ENCODE results near the gene P2RY14.
"Not testable (repeated sequence)": the region's sequence is repeated elsewhere in the genome, so short reads cannot be mapped to it uniquely, and the experiment has no call there.

Gene P2RY14

DNA sequence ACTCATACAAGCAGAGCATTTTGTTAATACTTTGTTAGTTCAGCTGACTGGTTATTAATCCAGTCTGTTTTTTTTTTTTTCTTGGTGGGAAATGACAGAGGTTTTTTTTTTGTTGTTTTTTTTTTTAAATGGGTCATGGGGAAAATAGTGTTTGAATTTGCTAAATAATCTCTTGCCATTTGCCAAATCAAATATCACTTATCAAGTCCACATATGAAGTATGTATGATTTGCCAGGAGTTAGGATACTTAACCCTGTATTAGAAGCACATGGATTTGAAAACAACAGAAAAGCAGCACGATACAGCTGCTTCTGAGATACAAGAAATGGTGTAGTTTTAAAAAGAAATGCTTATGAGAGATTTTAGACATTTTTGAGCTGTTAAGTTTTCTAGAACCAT, 21.6 kb downstream of the P2RY14 start:
- DNase-seq: no peak

DNA sequence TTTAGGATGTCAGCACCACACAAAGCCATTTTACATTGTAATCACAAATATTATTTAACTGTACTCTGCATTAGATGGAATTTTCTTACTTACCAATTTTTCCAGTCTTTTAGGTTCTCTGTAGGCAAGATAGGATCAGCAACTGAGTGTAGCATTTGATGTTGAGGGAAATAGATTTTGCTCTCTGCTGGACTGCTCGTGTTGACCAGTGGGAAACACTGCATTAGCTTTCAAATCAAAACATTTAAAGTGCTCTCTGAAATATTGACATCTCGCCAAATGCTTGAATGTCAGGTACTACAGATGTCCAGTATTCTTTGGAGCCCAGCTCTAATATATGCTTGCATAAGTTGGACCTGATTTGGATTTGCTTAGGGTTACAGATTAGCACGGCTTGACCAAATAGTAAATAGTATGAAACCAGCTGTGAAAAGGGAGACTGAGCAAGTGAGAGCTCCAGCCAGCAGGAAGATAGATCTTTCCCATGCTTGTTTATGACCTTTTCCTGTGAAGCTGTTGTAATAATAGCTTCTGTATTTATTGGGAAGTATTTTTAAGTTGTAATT, 29.5 kb downstream of the P2RY14 start:
- DNase-seq: no peak

DNA sequence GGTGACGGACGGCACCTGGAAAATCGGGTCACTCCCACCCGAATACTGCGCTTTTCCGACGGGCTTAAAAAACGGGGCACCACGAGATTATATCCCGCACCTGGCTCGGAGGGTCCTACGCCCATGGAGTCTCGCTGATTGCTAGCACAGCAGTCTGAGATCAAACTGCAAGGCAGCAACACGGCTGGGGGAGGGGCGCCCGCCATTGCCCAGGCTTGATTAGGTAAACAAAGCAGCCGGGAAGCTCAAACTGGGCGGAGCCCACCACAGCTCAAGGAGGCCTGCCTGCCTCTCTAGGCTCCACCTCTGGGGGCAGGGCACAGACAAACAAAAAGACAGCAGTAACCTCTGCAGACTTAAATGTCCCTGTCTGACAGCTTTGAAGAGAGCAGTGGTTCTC, 36.3 kb downstream of the P2RY14 start:
- not testable (repeated sequence) for DNase-seq

DNA sequence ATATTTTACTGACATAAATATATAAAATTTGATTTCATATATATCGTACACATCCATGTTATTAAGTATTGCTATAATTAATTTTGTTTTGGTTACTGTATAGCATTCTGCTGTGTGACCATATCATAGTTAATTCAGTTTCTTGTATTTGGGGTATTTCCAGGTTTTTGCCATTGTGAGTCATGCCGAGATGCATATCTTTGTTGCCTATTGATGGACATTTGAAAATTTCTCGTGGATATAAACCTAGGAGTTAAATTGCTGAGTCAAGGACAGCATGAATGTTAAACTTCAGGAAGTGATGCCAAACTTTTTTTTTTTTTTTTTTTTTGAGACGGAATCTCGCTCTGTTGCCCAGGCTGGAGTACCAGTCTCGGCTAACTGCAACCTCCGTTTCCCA, 41.6 kb downstream of the P2RY14 start:
- no peak for DNase-seq

DNA sequence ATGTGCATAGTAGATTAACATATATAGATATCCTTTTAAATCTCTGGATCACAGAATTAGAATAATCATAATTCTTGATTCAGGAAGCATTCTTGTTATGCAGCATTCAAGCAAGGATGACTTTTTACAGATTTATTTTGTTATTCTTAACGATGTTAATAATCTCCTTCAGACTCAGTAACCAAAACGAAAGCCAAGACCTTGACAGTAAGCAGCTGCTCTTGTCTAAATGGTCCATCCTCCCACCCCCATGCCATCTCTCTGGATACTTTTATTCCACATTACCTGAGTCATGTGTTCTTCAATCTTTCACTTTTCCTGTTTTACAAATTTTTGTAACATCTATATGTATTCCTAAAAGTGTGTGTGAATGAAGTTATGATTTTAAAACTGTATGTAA, 42.0 kb downstream of the P2RY14 start:
- no peak for DNase-seq

DNA sequence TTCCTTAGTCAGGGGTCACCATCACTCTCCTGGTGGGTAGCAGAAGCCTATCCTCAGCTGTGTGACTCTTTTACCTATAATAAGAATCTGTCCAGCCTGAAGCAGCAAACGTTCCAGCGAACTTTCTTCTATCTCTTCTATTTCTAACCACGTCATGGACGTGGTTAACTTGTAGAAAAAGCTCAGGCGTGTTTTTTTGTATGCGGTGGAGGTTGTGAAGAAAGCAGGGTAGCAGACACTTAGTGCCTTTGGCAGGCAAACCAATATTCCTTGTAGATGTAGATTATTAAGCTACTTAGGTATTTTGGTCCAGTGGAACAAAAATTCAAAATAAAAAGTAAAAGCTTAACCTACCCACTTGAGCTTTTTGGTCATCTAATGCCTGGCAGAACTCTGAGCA, 43.5 kb downstream of the P2RY14 start:
- DNase-seq: no peak

DNA sequence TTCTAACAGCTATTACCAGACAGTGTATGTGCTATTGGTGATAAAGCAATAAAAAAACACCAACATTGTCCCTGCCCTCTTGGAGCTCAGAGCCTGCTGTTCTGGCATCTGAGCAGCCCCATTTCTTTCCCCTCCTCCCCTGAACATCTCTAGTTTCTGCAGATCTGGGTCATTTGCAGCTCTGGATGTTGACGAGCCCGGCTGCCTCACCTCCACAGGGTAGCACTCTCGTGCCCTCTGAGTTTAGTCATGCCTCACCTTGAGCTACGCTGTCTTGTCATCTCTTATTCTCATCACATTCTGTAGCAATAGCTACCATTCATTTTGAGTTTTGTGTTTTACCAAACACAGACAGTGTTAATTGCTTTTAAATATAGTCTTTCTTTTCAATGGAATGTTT, 45.4 kb downstream of the P2RY14 start:
- DNase-seq: no peak

- not testable (repeated sequence) for DNase-seq
These were observed 45.9 kb downstream of the P2RY14 start for GRCh38 chr3:151232403-151232802.

GRCh38 chr3:151230646-151231045, 47.7 kb downstream of the P2RY14 start:
- no peak for DNase-seq

- no peak for DNase-seq
These were observed 49.7 kb downstream of the P2RY14 start for GRCh38 chr3:151228666-151229040.

DNA sequence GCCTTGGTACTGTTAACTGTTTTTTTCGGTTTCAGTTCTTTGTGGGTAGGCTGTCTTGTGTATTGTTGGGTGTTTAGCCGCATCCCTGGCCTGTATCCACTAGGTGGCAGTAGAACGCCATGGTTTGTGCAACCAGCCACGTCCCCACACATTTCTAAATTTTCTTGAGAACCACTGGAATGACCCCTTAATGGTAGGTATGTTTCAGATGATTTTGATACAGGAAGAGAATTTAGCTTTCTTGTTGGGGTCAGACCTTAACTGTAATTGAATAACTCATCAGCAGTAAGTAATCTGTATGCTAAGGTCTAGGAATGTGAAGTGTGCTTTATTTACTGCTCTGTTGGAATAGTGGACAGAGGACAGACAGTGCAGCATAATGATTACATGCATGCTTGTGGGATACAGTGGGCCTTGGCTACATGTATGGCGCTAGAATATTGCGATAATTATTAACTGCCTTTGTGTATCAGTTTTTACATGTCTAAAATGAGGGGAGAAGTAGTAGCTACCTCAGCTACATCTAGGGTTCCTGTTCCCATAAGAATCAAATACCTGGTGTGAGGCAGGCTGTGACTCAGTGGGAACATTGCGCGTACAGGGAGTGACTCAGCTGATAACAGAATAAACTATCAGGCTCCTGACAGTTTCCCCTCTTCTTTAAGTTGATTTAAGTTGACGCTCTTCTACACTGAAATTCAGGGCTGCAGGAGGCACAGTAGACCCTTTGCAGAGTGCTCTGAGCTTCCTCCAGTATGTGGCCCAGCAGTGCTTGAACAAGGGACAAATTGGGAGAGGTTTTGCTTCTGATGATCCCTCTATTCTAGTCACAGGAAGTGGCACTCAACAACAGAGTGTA, 50.3 kb downstream of the P2RY14 start:
- peak; percentile 81 for DNase-seq

DNA sequence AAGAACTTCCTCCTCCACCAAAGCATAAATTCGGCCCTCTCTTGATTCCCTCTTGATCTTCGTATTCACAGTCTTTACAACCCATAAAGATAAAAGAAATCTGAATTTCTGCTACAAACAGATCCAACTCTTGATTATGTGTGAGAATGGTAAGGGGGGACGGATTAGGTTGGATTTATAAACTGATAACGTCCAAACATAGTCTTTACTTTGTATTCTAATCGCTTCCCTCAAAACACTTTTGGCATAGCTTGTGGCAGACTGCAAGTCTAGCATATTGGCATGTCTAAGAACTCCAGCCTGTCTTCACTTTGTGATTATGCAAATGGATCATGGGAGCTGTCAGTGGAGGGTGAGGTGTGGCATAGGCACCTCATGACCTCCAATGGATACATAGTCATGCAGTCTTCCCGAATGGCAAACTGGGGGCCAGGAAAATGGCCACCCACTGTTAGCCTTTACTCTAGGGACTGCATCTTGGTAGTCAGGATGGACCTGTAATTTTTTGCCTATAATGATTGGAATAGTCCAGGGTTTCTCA, 51.0 kb downstream of the P2RY14 start:
- no peak for DNase-seq

DNA sequence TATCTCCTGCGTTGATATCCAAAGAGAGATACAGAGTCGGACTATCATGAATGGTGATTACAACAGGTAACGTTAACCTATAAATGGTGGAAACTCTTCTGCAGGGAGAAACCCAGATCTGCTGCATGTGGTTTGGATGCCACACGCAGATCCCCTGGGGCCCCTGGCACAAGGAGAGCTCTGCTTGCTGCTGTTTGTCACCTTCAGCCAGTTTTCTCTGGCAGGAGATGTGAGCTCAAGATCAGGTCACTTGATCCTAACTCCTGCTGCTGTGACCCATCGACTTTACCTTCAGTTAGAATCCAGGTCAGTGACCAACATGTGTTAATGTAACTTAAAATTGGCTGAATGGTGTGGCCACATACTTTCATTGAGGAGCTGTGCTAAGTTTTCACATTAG, 51.5 kb downstream of the P2RY14 start:
- no peak for DNase-seq

DNA sequence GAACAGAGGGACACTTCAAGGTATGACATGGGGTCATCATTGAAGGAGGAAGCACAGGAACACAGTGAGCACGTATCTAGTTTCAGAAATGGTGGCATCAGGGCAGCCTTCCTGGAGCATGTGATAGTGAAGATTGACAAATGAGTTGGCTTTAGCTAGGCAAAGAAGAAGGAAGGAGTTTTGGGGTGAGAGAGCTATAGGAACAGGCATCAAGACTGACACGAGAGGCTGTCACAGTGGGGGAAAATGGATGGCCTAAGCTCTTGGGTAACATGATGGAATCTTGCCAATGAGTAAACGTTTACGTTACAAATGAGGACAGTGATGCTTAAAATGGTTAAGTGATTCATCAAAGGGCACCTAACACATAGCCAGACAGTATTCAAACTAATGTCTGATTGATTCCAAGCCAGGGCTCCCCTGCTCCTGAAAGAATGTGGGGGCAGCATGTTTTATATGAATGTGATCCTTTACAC, 52.2 kb downstream of the P2RY14 start:
- no peak for DNase-seq

DNA sequence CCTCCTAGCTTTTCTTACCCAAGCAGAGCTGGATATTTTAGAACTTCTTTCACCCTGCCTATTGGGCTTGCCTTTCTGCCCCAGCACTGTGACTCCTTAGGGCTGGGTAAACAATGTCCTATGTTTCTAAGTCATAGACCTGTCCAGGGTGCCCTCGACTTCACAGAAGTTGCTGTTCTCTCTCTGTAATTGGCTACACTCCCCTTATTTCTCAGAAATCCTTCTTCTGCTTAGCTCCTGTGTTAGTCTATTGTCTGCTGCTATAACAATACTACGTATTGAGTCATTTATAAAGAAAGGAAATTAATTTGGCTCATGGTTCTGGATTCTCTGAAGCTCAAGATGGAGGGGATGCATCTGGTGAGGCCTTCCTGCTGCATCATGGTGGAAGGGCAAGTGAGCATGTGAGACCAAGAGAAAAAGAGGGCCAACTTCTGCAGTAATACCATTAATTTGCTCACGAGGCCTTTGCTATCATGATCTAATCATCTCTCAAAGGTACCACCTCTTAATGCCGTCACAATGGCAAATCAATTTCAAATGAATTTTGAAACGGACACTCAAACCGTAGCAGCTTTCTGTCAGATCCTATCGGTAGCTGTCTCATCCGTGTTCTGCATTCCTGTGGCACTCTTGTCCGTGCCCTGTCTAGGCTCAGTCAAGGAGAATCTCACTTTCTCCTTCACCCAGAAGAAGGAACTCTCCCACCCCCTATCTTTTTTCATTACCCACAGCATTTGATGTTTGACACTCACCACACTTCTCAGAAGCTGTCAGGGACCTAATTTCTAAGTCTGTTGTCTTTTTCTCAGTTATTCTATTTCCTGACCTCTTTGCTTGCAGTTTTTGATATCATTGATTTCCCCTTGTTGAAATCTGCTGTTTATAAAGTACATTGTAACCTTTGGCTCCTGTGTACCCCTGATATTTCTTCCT, 53.0 kb downstream of the P2RY14 start:
- DNase-seq: no peak

DNA sequence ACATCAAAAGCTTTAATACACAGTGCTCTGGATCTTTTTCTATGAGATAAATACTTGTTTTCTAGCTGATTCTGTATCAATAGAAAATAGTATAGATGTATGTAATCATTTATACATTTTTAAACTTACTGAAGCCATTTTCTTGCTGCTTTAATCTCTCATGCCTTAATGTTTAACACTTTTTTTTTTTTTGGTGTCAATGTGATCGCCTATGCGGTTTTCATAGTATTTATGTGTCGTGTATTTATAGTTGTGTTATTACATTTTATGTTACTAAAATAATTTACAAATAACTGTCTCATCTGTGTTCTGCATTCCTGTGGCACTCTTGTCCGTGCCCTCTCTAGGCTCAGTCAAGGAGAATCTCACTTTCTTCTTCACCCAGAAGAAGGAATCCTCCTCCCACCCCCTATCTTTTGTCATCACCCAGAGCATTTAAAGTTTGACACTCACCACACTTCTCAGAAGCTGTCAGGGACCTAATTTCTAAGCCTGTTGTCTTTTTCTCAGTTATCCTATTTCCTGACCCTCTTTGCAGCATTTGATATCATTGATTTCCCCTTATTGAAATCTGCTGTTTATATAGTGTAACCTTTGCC, 54.0 kb downstream of the P2RY14 start:
- DNase-seq: no peak

- no peak for DNase-seq
These were observed 59.3 kb downstream of the P2RY14 start for GRCh38 chr3:151219056-151219455.

DNA sequence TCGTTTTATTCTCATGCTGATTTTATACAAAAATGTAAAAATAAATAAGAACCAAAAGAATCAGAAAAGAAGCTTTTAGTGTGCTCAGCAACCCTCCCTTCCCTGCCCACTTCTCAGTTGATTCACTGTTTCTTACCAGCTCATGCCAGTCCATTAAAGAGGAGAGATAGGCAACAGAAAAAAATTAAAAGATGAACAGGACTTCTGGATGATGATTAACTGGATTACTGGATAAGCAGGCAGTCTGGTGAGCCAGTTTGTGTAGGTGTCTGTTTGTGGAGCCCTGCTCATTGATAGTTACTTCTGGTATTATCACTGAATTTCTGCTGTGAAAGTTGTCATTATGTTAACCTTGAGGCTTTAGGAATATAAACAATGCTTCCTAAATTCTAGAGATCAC, 60.2 kb downstream of the P2RY14 start:
- no peak for DNase-seq

DNA sequence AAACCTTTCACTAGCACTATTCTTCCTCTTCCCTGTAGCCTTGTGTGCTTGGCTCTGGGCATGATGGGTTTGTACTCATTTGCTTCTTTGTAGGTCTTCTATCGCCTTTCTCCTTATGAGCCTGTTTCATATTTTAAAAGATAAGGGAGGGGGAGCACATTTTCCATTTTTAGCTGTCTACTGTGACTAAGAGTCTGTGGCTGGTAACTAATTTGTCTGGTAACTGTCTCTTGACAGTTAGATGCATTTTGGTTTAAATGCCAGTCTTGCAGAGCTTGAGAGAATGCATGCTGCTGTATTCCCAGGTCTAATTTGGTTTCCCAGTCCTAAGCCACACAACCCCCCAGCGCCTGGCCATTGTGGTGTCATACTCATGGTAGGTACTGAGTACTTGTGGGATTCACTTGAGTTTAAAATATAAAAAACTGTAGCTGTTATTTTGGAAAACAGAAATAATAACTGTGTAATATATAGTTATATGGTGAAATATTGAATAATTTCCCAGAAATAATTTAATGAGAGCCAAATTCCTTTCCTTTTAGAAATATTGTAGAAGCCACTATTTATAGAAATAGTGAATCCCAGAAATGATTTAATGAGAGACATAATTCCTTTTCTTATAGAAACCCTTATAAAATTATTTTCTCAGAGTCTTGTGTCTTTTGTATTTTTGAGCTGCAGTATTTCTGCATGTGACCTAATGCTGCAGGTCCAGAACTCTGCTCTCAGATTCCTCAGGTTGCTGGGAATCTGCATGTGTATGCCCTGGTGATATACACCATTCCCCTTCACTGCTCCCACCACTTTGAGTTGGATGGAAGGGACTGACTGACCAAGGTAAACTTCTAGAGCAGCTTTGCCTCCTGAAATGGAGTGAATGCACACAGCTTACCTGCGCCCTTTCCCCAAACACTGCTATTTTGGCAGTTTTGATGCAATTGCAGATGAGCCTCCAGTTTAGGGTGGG, 61.4 kb downstream of the P2RY14 start:
- no peak for DNase-seq

DNA sequence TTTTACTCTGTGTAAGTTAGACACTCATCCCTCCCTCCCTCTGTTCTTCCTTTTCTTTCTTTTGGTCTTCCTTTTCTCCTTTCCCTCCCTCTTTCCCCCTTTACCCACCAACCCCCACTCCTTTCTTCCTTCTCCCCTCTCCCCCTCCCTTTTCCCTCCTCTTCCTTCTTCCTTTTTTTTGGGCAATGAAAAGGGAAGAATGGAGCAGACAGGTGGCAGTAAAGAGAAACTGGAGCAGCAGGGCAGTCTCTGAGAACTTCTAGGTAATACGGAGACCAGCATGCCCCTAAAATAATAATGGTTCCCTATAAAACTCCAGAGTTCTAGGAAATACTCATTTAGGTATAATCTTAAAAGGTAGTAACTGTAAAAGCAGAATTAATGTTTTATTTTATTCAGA, 63.9 kb downstream of the P2RY14 start:
- no peak for DNase-seq

DNA sequence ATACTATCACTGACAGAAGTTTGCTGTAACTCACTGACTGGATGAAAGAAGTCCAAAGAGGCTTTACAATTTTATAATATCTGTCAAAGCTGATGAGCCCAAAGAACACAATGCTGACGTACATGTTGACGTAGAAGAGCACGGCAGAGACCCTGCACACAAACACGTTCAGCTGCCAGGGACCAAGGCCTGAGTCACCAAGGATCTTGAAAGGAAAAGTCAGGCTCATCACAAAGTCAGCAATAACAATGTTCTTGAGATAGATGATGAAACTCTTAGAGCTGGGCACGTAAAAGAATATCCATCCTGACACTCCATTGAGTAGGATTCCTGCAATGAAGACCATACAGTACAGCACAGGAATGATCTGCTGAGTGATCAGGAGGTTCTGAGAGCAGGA, 64.5 kb downstream of the P2RY14 start:
- DNase-seq: no peak

DNA sequence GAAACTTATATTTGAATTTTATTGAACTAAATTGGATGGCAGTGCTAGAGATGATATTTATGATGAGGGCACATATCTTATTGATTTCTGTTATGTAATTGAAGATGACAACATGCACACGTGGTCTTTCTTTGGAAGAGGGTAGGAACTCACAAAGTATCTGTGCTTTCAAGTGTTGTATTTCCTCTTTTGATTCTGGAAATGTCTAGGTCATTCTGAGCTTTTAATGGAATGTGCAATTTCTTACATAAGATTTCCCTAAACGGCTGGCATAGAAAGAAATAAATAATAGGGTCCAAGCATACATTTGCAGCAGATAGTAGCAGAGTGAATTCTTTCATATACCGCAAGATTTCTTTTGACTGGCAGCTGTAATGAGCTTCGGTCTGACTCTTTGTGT, 65.2 kb downstream of the P2RY14 start:
- no peak for DNase-seq
